ENCODE data around the gene LIG1. TPM values are rescaled to one million over a fixed set of nuclear protein-coding genes. Genes with fewer than 3 reads are reported as not detected.

Gene LIG1
- total and polyA plus RNA-seq, 9 of the 15 experiments (the other 6 are each of a cell fraction or from before 2014, with no cell fraction given) = 9.6 to 114 (median 71.1) TPM

GRCh38 chr19:48206397-48207093 is 36.4 kb upstream of the LIG1 start (continued):
- no peak for TF ChIP-seq REST (IDR thresholded peaks at IDR 0.05; ENCODE audit: borderline replicate concordance)
- TF ChIP-seq REST (CRISPR knock-in tag; IDR thresholded peaks at IDR 0.05; ENCODE audit: low read depth) = no peak
- TF ChIP-seq ZBTB17 (CRISPR knock-in tag; IDR thresholded peaks at IDR 0.05) = peak; percentile 52; the same call in 1 of the 2 replicates
- peak; percentile 45 for TF ChIP-seq PRDM10 (IDR thresholded peaks at IDR 0.05; ENCODE audit: partially characterized antibody)
- TF ChIP-seq NFIC (IDR thresholded peaks at IDR 0.05) = peak; percentile 26
- TF ChIP-seq TSC22D4 (tag; IDR thresholded peaks at IDR 0.05) = no peak
- peak; percentile 63 for TF ChIP-seq FOSL1 (tag; conservative IDR thresholded peaks at IDR 0.05)
- TF ChIP-seq SMARCA4 (IDR thresholded peaks at IDR 0.05) = peak; percentile 72; the same call in 1 of the 2 replicates
- TF ChIP-seq CHAMP1 (IDR thresholded peaks at IDR 0.05) = no peak
- no peak for TF ChIP-seq SMAD2 (IDR thresholded peaks at IDR 0.05; ENCODE audit: low read depth, low read length)
- TF ChIP-seq ARID1B (IDR thresholded peaks at IDR 0.05) = peak; percentile 67
- no peak for TF ChIP-seq RBFOX2 (IDR thresholded peaks at IDR 0.05; ENCODE audit: low read depth, low read length)
- peak; percentile 46; the same call in 1 of the 2 replicates for TF ChIP-seq JUN (IDR thresholded peaks at IDR 0.05; ENCODE audit: borderline replicate concordance, low read depth, low read length)
- TF ChIP-seq JUN (CRISPR knock-in tag; IDR thresholded peaks at IDR 0.05; ENCODE audit: borderline replicate concordance) = no peak

All from K562 (cell line).